Measurements from ENCODE around the gene APOA5. TPM values are rescaled to one million over a fixed set of nuclear protein-coding genes. Genes with fewer than 3 reads are reported as not detected.

The APOA5 gene
- total RNA-seq, 1 donor from 2014 or later: not detected

GRCh38 chr11:116833816-116834534 lies 42.3 kb upstream of the APOA5 start:
- H3K9me3 Mint-ChIP-seq (ENCODE audit: unreplicated experiment): no peaks in the 10 kb centered on the region
- H3K27ac Mint-ChIP-seq (ENCODE audit: unreplicated experiment): no peak overlapping the region
- DNase-seq (ENCODE audit: low spot score): no peak
- no peak overlapping the region for H3K4me3 Mint-ChIP-seq (ENCODE audit: unreplicated experiment)
- H3K4me1 Mint-ChIP-seq (ENCODE audit: unreplicated experiment): peaks cover 12% of the 10 kb centered on the region
- no peaks in the 10 kb centered on the region for H3K36me3 Mint-ChIP-seq (ENCODE audit: low read depth, unreplicated experiment)
- no peaks in the 10 kb centered on the region for H3K27me3 Mint-ChIP-seq (ENCODE audit: unreplicated experiment)
- TF ChIP-seq CTCF (IDR thresholded peaks at IDR 0.05; ENCODE audit: unreplicated experiment): no peak

- DNase-seq (ENCODE audit: low spot score): no peak
- Mint-ChIP-seq H3K27ac (ENCODE audit: unreplicated experiment) (no peak overlapping the region), H3K4me3 (ENCODE audit: unreplicated experiment) (no peak overlapping the region), H3K9me3 (ENCODE audit: unreplicated experiment) (no peaks in the 10 kb centered on the region), H3K4me1 (ENCODE audit: unreplicated experiment) (peaks cover 12% of the 10 kb centered on the region), H3K27me3 (ENCODE audit: unreplicated experiment) (no peaks in the 10 kb centered on the region), H3K36me3 (ENCODE audit: low read depth, unreplicated experiment) (no peaks in the 10 kb centered on the region)
- no peak for TF ChIP-seq CTCF (IDR thresholded peaks at IDR 0.05; ENCODE audit: unreplicated experiment)
These were observed 41.8 kb upstream of the APOA5 start for GRCh38 chr11:116833491-116833815.

- no peak for TF ChIP-seq CTCF (IDR thresholded peaks at IDR 0.05; ENCODE audit: unreplicated experiment)
- Mint-ChIP-seq H3K36me3 (ENCODE audit: low read depth, unreplicated experiment) (no peaks in the 10 kb centered on the region), H3K4me1 (ENCODE audit: unreplicated experiment) (peaks cover 4% of the 10 kb centered on the region), H3K9me3 (ENCODE audit: unreplicated experiment) (no peaks in the 10 kb centered on the region), H3K27ac (ENCODE audit: unreplicated experiment) (no peak overlapping the region), H3K4me3 (ENCODE audit: unreplicated experiment) (no peak overlapping the region), H3K27me3 (ENCODE audit: unreplicated experiment) (no peaks in the 10 kb centered on the region)
- DNase-seq (ENCODE audit: low spot score): no peak
These were observed 40.9 kb upstream of the APOA5 start for GRCh38 chr11:116832350-116833290.

- TF ChIP-seq CTCF (IDR thresholded peaks at IDR 0.05; ENCODE audit: unreplicated experiment): no peak
- Mint-ChIP-seq H3K27ac (ENCODE audit: unreplicated experiment) (no peak overlapping the region), H3K4me3 (ENCODE audit: unreplicated experiment) (no peak overlapping the region), H3K36me3 (ENCODE audit: low read depth, unreplicated experiment) (no peaks in the 10 kb centered on the region), H3K4me1 (ENCODE audit: unreplicated experiment) (peaks cover 3% of the 10 kb centered on the region), H3K9me3 (ENCODE audit: unreplicated experiment) (no peaks in the 10 kb centered on the region), H3K27me3 (ENCODE audit: unreplicated experiment) (peaks cover 1% of the 10 kb centered on the region)
- DNase-seq (ENCODE audit: low spot score): no peak
These were observed 40.2 kb upstream of the APOA5 start for GRCh38 chr11:116831790-116832349.

Data from endothelial cell (in vitro differentiated cells).